ENCODE results near the gene KCNG3. TPM values are rescaled to one million over a fixed set of nuclear protein-coding genes. Genes with fewer than 3 reads are reported as not detected.

The KCNG3 gene
- total and polyA plus RNA-seq, 2 of the 13 experiments (the other 11 are each of a cell fraction or from before 2014, with no cell fraction given) = 2.8 to 4.8 TPM

DNA sequence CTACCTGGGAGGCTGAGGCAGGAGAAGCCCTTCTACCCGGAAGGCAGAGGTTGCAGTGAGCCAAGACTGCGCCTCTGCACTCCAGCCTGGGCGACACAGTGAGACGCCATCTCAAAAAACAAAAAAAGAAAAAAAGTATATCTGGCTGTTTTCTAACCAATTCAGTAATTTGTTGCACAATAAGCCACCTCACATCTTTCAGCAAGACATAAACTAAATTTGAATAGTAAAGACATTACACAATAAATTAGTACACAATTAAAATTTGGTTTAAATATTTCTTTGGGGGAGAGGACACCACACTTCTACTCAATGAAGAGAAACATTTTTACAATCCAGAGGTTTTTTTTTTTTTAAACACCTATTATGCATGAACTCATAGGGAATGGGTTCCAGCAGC is 38.6 kb upstream of the KCNG3 start:
- no peak for FAIRE-seq

More for the DNA sequence above, 38.6 kb upstream of the KCNG3 start:
- CTCF ChIA-PET (ENCODE audit: low intra/inter-chr PET ratio, low total read pairs) = no interaction called here
- no TSS peak for BruUV-seq (replicated peaks)
- Histone ChIP-seq H3K79me2 (ENCODE audit: insufficient read depth, low read length) (no peaks in the 10 kb centered on the region), H3K36me3 (replicated peaks in 1 of 2; ENCODE audit: control insufficient read depth in 1 of 2, insufficient read depth in 2 of 2, low read length in 2 of 2) (no peaks in the 10 kb centered on the region), H3K4me2 (ENCODE audit: low read depth, low read length) (no peak overlapping the region), H3K9ac (ENCODE audit: insufficient read depth, low read depth, low read length) (no peak overlapping the region), H3K9me3 (ENCODE audit: low read length) (no peaks in the 10 kb centered on the region), H3K4me3 (replicated peaks in 1 of 3; ENCODE audit: insufficient read depth in 1 of 3, low read depth in 2 of 3, low read length in 3 of 3) (no peak overlapping the region), H4K20me1 (ENCODE audit: insufficient read depth, low read length) (no peaks in the 10 kb centered on the region), H3K27ac (ENCODE audit: extremely low read length, insufficient read depth, low read length) (no peak overlapping the region), H3K27me3 (ENCODE audit: control insufficient read depth in 1 of 2, insufficient read depth in 2 of 2, low read length in 2 of 2) (no peaks in the 10 kb centered on the region), H2AFZ (ENCODE audit: low read length) (no peak overlapping the region), H3K4me1 (ENCODE audit: insufficient read depth, low read length) (peaks cover 14% of the 10 kb centered on the region)
- in situ Hi-C loops (cut with HindIII; ENCODE audit: extremely low pct_ligation_motif_present, low pct_unique_long_range_greater_than_20kb) = no loop called here
- intact Hi-C loops (cut with micrococcal nuclease; ENCODE audit: unreplicated experiment) = no loop called here
- 95% methylated on average over 4 of the region's 4 CpGs for WGBS (ENCODE audit: low lambda C conversion rate)
- no peak for DNase-seq (ENCODE audit: low spot score)
- POLR2A ChIA-PET = no interaction called here
- TF ChIP-seq, protein P1, sequence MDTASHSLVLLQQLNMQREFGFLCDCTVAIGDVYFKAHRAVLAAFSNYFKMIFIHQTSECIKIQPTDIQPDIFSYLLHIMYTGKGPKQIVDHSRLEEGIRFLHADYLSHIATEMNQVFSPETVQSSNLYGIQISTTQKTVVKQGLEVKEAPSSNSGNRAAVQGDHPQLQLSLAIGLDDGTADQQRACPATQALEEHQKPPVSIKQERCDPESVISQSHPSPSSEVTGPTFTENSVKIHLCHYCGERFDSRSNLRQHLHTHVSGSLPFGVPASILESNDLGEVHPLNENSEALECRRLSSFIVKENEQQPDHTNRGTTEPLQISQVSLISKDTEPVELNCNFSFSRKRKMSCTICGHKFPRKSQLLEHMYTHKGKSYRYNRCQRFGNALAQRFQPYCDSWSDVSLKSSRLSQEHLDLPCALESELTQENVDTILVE (CRISPR knock-in tag; IDR thresholded peaks at IDR 0.05) = no peak
- TF ChIP-seq ZFYVE20 (CRISPR knock-in tag; IDR thresholded peaks at IDR 0.05; ENCODE audit: borderline replicate concordance, low read depth) (no peak), CEBPB (IDR thresholded peaks at IDR 0.05; ENCODE audit: borderline replicate concordance, low read depth, low read length) (peak; percentile 54; the same call in 1 of the 2 replicates), DNMT1 (CRISPR knock-in tag; IDR thresholded peaks at IDR 0.05) (no peak)
- TF ChIP-seq, protein P2, sequence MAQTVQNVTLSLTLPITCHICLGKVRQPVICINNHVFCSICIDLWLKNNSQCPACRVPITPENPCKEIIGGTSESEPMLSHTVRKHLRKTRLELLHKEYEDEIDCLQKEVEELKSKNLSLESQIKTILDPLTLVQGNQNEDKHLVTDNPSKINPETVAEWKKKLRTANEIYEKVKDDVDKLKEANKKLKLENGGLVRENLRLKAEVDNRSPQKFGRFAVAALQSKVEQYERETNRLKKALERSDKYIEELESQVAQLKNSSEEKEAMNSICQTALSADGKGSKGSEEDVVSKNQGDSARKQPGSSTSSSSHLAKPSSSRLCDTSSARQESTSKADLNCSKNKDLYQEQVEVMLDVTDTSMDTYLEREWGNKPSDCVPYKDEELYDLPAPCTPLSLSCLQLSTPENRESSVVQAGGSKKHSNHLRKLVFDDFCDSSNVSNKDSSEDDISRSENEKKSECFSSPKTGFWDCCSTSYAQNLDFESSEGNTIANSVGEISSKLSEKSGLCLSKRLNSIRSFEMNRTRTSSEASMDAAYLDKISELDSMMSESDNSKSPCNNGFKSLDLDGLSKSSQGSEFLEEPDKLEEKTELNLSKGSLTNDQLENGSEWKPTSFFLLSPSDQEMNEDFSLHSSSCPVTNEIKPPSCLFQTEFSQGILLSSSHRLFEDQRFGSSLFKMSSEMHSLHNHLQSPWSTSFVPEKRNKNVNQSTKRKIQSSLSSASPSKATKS (CRISPR knock-in tag; IDR thresholded peaks at IDR 0.05) = no peak
- no peak for ATAC-seq
